Subcutaneous abdominal adipose tissue (tissue), 5 donors: ENCODE measurements around the gene PDZD4.

Experiments used
- H3K27ac ChIP-seq: one replicate; pipeline ENCODE4 v1.7.0; 2013; ENCODE audit warnings: low read depth, mild to moderate bottlenecking, inconsistent platforms, low read length, moderate library complexity
- H3K27me3 ChIP-seq, 5 donors: one replicate each; pipeline ENCODE4 v1.7.0; 2013; ENCODE audit warnings: low read length in 5 of 5, inconsistent platforms in 1 of 5; ENCODE audit not compliant: control insufficient read depth in 5 of 5, insufficient read depth in 4 of 5
- H3K36me3 ChIP-seq, 5 donors: one replicate each; pipeline ENCODE4 v1.7.0; 2013; ENCODE audit warnings: low read length in 5 of 5; ENCODE audit not compliant: control insufficient read depth in 5 of 5, insufficient read depth in 5 of 5
- H3K4me1 ChIP-seq, 5 donors: one replicate each; pipeline ENCODE4 v1.7.0; 2013; ENCODE audit warnings: low read length in 5 of 5, mild to moderate bottlenecking in 3 of 5, moderate library complexity in 1 of 5; ENCODE audit not compliant: control insufficient read depth in 5 of 5, insufficient read depth in 5 of 5
- H3K4me3 ChIP-seq, 5 donors: one replicate each; pipeline ENCODE4 v1.7.0; 2013; ENCODE audit warnings: low read length in 5 of 5, low read depth in 1 of 5
- H3K9ac ChIP-seq, 5 donors: one replicate each; pipeline ENCODE4 v1.7.0; 2013; ENCODE audit warnings: low read length in 5 of 5, mild to moderate bottlenecking in 4 of 5, moderate library complexity in 3 of 5
- H3K9me3 ChIP-seq, 5 donors: one replicate each; pipeline ENCODE4 v1.7.0; 2013; ENCODE audit warnings: low read length in 5 of 5; ENCODE audit not compliant: control insufficient read depth in 5 of 5
- donor health status: healthy.
- donor health status: healthy.
- donor health status: healthy.
- donor health status: healthy.
- donor health status: healthy.

The PDZD4 gene

DNA sequence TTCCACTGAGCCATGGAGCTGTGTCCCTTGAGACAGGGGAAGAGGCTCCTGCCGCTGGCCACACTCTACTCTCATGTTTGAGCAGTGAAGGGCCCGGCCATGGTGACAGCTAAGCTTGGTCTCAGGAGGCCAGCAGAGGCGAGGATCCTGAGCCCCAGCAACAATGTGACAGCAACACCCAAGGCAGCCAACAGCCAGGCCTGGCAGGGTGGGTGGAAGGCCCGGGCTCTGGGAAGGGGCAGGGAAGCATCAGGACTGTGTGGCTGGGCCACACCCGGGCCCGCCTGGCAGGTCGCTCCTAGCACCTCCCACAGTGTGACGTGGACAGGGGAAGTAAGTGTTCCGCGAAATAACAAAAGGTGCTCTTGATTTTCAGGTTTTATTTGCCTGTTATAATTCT, 30.8 kb upstream of the PDZD4 start:
- H3K9ac ChIP-seq = no peak overlapping the region
- peaks cover 0 to 4% (median 2%) of the 10 kb centered on the region in 5 donors for H3K9me3 ChIP-seq
- no peak overlapping the region for H3K27ac ChIP-seq
- H3K4me3 ChIP-seq = no peak overlapping the region
- H3K36me3 ChIP-seq = no peaks in the 10 kb centered on the region
- H3K4me1 ChIP-seq = no peaks in the 10 kb centered on the region
- H3K27me3 ChIP-seq = peaks cover 16 to 67% (median 44%) of the 10 kb centered on the region in 5 donors

DNA sequence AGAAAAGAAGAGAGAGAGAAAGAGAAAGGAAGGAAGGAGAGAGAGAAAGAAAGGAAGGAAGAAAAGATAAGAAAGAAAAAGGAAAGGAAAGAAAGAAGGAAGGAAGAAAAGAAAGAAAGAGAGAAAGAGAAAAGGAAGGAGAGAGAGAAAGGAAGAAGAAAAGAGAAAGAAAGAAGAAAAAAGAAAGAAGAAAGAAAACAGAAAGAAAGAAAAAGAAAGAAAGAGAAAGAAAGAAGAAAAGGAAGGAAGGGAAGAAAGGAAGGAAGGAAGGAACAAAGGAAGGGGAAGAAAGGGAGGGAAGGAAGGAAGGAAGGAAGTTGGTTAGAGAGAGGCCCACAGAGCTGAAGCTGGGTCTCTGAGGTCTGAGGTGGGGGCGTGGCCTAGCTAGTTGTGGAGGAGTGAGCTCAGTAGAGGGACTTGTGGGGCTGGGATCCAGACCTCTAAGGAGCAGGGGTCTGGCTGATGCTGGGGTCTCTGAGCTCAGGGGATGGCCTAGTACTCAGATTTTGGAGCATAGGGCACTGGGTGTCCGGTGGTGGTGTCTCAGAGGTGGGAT, 27.1 kb upstream of the PDZD4 start:
- H3K36me3 ChIP-seq = no peaks in the 10 kb centered on the region
- no peaks in the 10 kb centered on the region for H3K4me1 ChIP-seq
- no peak overlapping the region for H3K9ac ChIP-seq
- no peak overlapping the region for H3K27ac ChIP-seq
- peaks cover 0 to 4% (median 0%) of the 10 kb centered on the region in 5 donors for H3K9me3 ChIP-seq
- H3K4me3 ChIP-seq = no peak overlapping the region
- peaks cover 17 to 61% (median 28%) of the 10 kb centered on the region in 5 donors for H3K27me3 ChIP-seq

DNA sequence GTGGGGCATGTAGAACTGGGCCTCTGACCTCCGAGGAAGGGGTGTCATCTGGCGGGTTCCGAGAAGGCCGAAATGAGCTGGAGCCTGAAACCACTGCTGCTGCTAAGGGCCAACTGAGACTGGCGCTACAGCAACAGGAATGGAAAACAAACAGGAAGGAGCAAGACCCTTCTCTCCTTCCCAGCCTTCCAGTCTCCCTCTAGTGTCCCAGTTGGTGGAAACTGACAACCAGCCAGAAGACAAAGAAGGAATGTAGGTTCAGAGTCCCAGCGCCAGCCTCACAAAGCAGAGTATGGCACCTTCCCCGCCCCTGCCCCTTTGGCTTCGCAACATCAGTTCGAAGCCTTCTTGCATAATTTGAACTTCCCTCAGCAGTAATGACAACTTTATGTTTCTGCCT, 24.4 kb upstream of the PDZD4 start:
- Histone ChIP-seq H3K9me3 (peaks cover 0 to 4% (median 0%) of the 10 kb centered on the region in 5 donors), H3K4me3 (no peak overlapping the region), H3K27me3 (peaks cover 19 to 56% (median 27%) of the 10 kb centered on the region in 5 donors), H3K4me1 (no peaks in the 10 kb centered on the region), H3K27ac (no peak overlapping the region), H3K9ac (no peak overlapping the region), H3K36me3 (no peaks in the 10 kb centered on the region)

DNA sequence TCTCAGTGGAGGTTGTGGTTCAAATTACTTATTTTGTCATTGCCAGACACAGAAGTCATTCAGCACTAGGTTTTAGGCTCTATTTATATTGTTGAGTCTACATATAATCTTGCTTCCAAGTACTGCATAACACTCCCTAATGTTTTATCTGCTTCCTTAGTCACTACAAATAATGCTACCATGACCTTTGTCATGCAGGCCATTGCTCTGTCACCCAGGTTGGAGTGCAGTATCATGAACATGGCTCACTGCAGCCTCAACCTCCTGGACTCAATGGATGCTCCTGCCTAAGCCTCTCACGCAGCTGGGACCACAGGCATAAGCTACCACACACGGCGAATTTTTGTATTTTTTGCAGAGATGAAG, 23.5 kb upstream of the PDZD4 start:
- H3K4me1 ChIP-seq = no peaks in the 10 kb centered on the region
- peaks cover 19 to 55% (median 27%) of the 10 kb centered on the region in 5 donors for H3K27me3 ChIP-seq
- H3K36me3 ChIP-seq = no peaks in the 10 kb centered on the region
- no peak overlapping the region for H3K9ac ChIP-seq
- no peak overlapping the region for H3K27ac ChIP-seq
- peaks cover 0 to 4% (median 0%) of the 10 kb centered on the region in 5 donors for H3K9me3 ChIP-seq
- H3K4me3 ChIP-seq = no peak overlapping the region

DNA sequence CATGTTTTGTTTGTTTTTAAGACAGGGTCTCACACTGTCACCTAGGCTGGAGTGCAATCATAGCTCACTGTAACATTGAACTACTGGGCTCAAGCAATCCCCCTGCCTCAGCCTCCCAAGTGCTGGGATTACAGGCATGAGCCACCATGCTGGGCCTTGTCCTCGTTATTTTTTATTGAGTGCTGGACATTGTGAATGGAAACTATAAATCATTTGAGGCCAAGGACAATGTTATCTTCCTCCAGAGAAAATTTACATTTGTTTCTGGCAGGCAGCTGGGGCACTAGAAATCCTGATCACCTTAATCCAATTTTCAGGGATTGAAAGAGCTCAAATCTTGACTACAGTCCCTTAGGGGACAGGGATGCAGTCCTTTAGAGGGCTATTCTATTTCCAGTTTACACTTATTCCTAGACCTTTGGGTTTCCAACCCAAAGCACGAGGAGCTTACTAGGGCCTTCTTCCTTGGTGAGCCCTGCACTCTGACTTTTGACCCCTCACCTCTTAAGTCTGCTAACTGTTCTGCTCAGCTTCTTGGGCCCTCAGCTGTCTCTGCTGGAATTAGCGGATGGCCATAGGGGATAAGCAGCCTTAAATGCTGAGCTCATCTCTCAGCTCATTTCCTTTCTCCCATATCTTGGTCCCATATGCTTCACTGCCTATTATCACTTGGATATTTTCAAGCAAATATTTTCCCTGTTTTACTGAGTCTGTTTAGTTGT, 23.0 kb upstream of the PDZD4 start:
- H3K27ac ChIP-seq = no peak overlapping the region
- no peak overlapping the region for H3K4me3 ChIP-seq
- peaks cover 17 to 53% (median 25%) of the 10 kb centered on the region in 5 donors for H3K27me3 ChIP-seq
- H3K9me3 ChIP-seq = peaks cover 0 to 4% (median 0%) of the 10 kb centered on the region in 5 donors
- no peaks in the 10 kb centered on the region for H3K4me1 ChIP-seq
- H3K36me3 ChIP-seq = no peaks in the 10 kb centered on the region
- H3K9ac ChIP-seq = no peak overlapping the region

DNA sequence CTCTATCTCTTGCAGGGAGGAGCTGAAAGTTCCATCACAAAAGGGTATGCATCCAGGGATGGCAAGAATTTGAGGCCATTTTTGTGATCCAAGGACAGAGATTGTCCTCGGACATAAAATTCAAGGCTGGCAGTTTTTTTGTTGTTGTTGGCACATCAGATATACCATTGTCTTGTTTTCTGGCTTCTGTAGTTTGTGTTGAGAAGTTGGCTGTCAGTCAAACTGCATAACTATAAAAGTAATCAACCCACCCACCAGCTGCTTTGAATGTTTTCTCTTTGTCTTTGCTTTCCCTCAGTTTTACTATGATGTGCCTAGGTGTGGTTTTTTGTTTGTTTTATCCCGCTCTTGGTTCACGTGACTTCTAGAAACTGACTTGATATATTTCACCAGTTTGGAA, 21.6 kb upstream of the PDZD4 start:
- no peaks in the 10 kb centered on the region for H3K9me3 ChIP-seq
- H3K36me3 ChIP-seq = no peaks in the 10 kb centered on the region
- no peak overlapping the region for H3K4me3 ChIP-seq
- H3K4me1 ChIP-seq = no peaks in the 10 kb centered on the region
- no peak overlapping the region for H3K9ac ChIP-seq
- H3K27me3 ChIP-seq = peaks cover 16 to 46% (median 21%) of the 10 kb centered on the region in 5 donors
- H3K27ac ChIP-seq = no peak overlapping the region

DNA sequence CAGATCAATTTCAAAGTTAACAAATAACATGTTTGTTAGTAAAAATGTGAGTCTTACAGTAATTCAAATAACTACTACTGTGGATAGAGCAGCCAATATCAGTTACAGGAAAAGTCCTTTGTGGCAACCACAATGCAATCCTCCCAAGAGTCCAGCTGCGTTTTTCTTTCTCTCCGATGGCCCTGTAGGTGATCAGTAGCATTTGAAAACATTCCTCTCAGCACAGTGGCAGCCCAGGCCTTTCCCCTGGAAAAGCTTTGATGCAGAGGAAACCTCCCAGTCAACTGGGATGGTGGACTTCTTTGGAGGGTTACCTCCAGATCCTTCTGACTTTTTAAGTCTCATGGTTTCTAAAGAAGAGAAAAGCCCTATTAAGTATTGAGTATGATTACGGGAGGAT, 18.0 kb upstream of the PDZD4 start:
- no peaks in the 10 kb centered on the region for H3K4me1 ChIP-seq
- H3K9ac ChIP-seq = no peak overlapping the region
- peaks cover 0 to 3% (median 0%) of the 10 kb centered on the region in 5 donors for H3K9me3 ChIP-seq
- no peak overlapping the region for H3K4me3 ChIP-seq
- peaks cover 4 to 22% (median 11%) of the 10 kb centered on the region in 5 donors for H3K27me3 ChIP-seq
- no peaks in the 10 kb centered on the region for H3K36me3 ChIP-seq
- H3K27ac ChIP-seq = no peak overlapping the region

DNA sequence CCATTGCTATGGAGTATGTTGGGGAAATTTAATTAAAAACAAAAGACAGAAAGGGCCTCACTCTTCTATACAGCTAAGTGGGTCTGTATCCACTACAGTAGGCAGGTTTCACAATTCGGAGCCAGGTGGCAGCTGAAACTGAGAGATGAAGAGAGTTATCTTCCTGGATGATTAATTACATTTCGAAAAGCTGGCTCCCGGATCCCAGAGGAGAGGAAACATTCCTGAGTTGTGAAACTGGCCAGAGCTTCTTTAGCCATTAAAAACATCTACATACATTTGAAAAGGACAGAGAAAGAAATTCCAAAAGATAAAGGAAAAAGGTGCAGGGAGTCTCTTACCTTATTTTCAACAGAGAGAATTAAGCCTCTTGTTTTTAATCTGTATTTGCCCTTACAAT, 15.5 kb upstream of the PDZD4 start:
- Histone ChIP-seq H3K4me1 (no peaks in the 10 kb centered on the region), H3K9ac (no peak overlapping the region), H3K9me3 (peaks cover 0 to 3% (median 0%) of the 10 kb centered on the region in 5 donors), H3K36me3 (no peaks in the 10 kb centered on the region), H3K27me3 (peaks cover 2 to 24% (median 9%) of the 10 kb centered on the region in 5 donors), H3K4me3 (no peak overlapping the region), H3K27ac (no peak overlapping the region)

DNA sequence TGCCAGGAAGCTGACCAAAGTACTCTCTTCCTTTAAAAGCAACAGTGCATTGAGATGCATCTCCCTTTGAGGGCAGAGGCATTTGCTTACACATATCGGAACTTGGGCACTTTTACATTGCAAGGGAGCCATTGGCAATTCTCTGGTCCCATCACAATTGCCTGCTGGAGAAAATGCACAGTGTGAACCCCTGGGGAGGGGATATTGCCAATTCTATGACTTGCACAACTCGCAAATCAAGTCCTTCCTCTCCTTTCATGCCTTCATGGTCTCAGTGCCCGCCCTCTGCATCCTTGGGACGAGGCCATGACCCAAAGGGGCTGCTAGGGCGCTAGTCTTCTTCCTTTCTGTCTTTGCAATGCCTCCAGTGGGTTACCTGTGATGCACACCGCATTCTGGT, 14.9 kb upstream of the PDZD4 start:
- Histone ChIP-seq H3K36me3 (no peaks in the 10 kb centered on the region), H3K4me3 (no peak overlapping the region), H3K4me1 (no peaks in the 10 kb centered on the region), H3K27me3 (peaks cover 0 to 21% (median 6%) of the 10 kb centered on the region in 5 donors), H3K9ac (no peak overlapping the region), H3K27ac (no peak overlapping the region), H3K9me3 (peaks cover 0 to 3% (median 0%) of the 10 kb centered on the region in 5 donors)

DNA sequence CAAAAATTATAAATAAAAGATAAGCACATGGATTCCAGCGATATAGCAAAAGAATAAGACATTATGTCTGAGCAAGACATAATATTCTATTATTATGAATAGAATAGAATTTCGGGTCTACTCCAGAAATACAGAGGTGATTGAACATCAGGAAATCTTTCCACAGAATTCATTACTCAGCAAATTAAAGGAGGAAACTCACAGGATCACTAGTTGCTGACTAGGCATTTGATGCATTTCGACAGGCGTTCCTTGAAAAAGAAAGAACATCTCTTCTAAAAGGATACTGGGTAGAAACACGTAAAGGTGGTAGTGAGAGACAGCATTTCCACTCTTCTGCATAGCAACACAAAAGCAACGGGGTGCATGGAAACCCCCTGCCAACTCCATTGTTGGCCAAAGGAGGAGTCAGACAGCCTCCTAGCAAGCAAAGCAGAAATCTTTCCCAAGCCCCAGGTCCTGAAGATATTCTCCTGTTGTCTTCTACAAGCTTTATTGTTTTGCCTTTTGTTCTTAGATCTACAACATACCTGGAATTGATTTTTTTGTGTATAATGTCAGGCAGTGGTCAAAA, 14.3 kb upstream of the PDZD4 start:
- Histone ChIP-seq H3K4me3 (no peak overlapping the region), H3K36me3 (no peaks in the 10 kb centered on the region), H3K4me1 (no peaks in the 10 kb centered on the region), H3K27me3 (peaks cover 0 to 24% (median 6%) of the 10 kb centered on the region in 5 donors), H3K27ac (no peak overlapping the region), H3K9ac (no peak overlapping the region), H3K9me3 (peaks cover 0 to 3% (median 0%) of the 10 kb centered on the region in 5 donors)
